A673 (cell line): ENCODE data around the gene CAST. TPM values are rescaled to one million over a fixed set of nuclear protein-coding genes. Genes with fewer than 3 reads are reported as not detected.

Experiments
- BruUV-seq: library from RNA; stranded (reverse); fragments of 400-500 nt; replicated peaks from 2 replicates; lab custom pipeline; 2021; lab: Mats Ljungman, UMichigan
- CTCF ChIA-PET: fragments of 300-600 bp; sonication (Branson Sonifier 250); formaldehyde crosslinking; loops from one replicate; lab custom pipeline; 2022; ENCODE audit warnings: antibody characterized with exemption; lab: Charles Lee
- POLR2A ChIA-PET: fragments of 300-600 bp; sonication (Branson Sonifier 250); formaldehyde crosslinking; loops from one replicate; lab custom pipeline; 2022; ENCODE audit warnings: antibody characterized with exemption; ENCODE audit not compliant: low non-redundant PET; lab: Charles Lee
- DNase-seq: peaks from one replicate; pipeline ENCODE4 v3.0.0-alpha.2; 2015; ENCODE audit warnings: low spot score
- H3K27ac ChIP-seq: fragments of 200-600 bp; sonication (generic); 2 replicates; pipeline ENCODE4 v1.5.1; 2016; ENCODE audit warnings: mixed run types, low read depth, mild to moderate bottlenecking, mixed read lengths, antibody characterized with exemption, low read length; ENCODE audit not compliant: poor library complexity, severe bottlenecking
- H3K27me3 ChIP-seq: fragments of 200-600 bp; sonication (generic); replicated peaks from 2 replicates; pipeline ENCODE4 v1.6.1; 2017; ENCODE audit warnings: mixed run types, low read depth, mild to moderate bottlenecking, mixed read lengths, antibody characterized with exemption, low read length; ENCODE audit not compliant: insufficient read depth, poor library complexity
- H3K36me3 ChIP-seq: fragments of 200-600 bp; sonication (generic); 2 replicates; pipeline ENCODE4 v1.6.1; 2016; ENCODE audit warnings: mixed run types, mild to moderate bottlenecking, mixed read lengths, antibody characterized with exemption, low read length; ENCODE audit not compliant: insufficient read depth, poor library complexity, severe bottlenecking
- H3K4me1 ChIP-seq: fragments of 200-600 bp; sonication (generic); 2 replicates; pipeline ENCODE4 v1.6.1; 2017; ENCODE audit warnings: mixed run types, mild to moderate bottlenecking, mixed read lengths, antibody characterized with exemption, low read length; ENCODE audit not compliant: insufficient read depth, poor library complexity, severe bottlenecking
- H3K4me3 ChIP-seq: fragments of 200-600 bp; sonication (generic); 2 replicates; pipeline ENCODE4 v1.5.1; 2016; ENCODE audit warnings: low read depth, mixed run types, mild to moderate bottlenecking, mixed read lengths, low read length; ENCODE audit not compliant: poor library complexity, severe bottlenecking
- H3K9me3 ChIP-seq: fragments of 200-600 bp; sonication (generic); 2 replicates; pipeline ENCODE4 v1.6.1; 2016; ENCODE audit warnings: mixed run types, low read depth, mild to moderate bottlenecking, mixed read lengths, antibody characterized with exemption, low read length; ENCODE audit not compliant: poor library complexity, severe bottlenecking
- EZH2 ChIP-seq: fragments of 200-600 bp; sonication (generic); IDR thresholded peaks from 2 replicates; pipeline ENCODE4 v1.6.1; 2017; ENCODE audit warnings: borderline replicate concordance, low read depth, mild to moderate bottlenecking, mixed read lengths, antibody characterized with exemption, low read length; ENCODE audit not compliant: poor library complexity, severe bottlenecking
- intact Hi-C: fragments of 100-400 bp; cut with micrococcal nuclease; formaldehyde crosslinking; loops from one replicate; pipeline ENCODE4 v1.10.0; 2022; ENCODE audit not compliant: unreplicated experiment
- total RNA-seq: library from RNA; stranded (reverse); gene quantifications from 2 replicates; pipeline ENCODE4 v1.2.3, GENCODE V29; 2021
- TF ChIP-seq, protein P1 (sequence below): fragments of 300-800, 200-600 bp; sonication (generic); conservative IDR thresholded peaks from 2 replicates; pipeline ENCODE4 v1.5.1; 2017; ENCODE audit warnings: low read depth, mild to moderate bottlenecking, antibody characterized with exemption, low read length, moderate library complexity, mixed read lengths

The CAST gene
- total RNA-seq, 1 experiment from 2014 or later: 66.8 TPM

GRCh38 chr5:96714450-96714849, 52.3 kb downstream of the CAST start:
- H3K9me3 ChIP-seq: no peaks in the 10 kb centered on the region
- no TSS peak for BruUV-seq
- TF ChIP-seq EZH2: no peak
- no peaks in the 10 kb centered on the region for H3K27me3 ChIP-seq
- CTCF ChIA-PET: interaction anchor here (1.3 kb wide), 1 partner anchor 12 kb away, joined by 5 read pairs; no protein-coding TSS in a partner anchor
- intact Hi-C loops: no loop called here
- no peak overlapping the region for H3K4me3 ChIP-seq
- POLR2A ChIA-PET: no interaction called here
- H3K4me1 ChIP-seq: peaks cover 27% of the 10 kb centered on the region
- DNase-seq: no peak
- no peak overlapping the region for H3K27ac ChIP-seq
- no peaks in the 10 kb centered on the region for H3K36me3 ChIP-seq

GRCh38 chr5:96714951-96715451, 52.8 kb downstream of the CAST start:
- H3K9me3 ChIP-seq: no peaks in the 10 kb centered on the region
- DNase-seq: no peak
- intact Hi-C loops: no loop called here
- H3K27me3 ChIP-seq: no peaks in the 10 kb centered on the region
- ChIA-PET CTCF (interaction anchor here (1.3 kb wide), 1 partner anchor 13 kb away, joined by 5 read pairs; no protein-coding TSS in a partner anchor), POLR2A (no interaction called here)
- H3K4me1 ChIP-seq: peaks cover 27% of the 10 kb centered on the region
- H3K36me3 ChIP-seq: no peaks in the 10 kb centered on the region
- H3K27ac ChIP-seq: no peak overlapping the region
- BruUV-seq: no TSS peak
- TF ChIP-seq, protein P1, sequence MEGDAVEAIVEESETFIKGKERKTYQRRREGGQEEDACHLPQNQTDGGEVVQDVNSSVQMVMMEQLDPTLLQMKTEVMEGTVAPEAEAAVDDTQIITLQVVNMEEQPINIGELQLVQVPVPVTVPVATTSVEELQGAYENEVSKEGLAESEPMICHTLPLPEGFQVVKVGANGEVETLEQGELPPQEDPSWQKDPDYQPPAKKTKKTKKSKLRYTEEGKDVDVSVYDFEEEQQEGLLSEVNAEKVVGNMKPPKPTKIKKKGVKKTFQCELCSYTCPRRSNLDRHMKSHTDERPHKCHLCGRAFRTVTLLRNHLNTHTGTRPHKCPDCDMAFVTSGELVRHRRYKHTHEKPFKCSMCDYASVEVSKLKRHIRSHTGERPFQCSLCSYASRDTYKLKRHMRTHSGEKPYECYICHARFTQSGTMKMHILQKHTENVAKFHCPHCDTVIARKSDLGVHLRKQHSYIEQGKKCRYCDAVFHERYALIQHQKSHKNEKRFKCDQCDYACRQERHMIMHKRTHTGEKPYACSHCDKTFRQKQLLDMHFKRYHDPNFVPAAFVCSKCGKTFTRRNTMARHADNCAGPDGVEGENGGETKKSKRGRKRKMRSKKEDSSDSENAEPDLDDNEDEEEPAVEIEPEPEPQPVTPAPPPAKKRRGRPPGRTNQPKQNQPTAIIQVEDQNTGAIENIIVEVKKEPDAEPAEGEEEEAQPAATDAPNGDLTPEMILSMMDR: no peak
- no peak for TF ChIP-seq EZH2
- no peak overlapping the region for H3K4me3 ChIP-seq

- CTCF ChIA-PET: no interaction called here
- POLR2A ChIA-PET: no interaction called here
- H3K27me3 ChIP-seq: no peaks in the 10 kb centered on the region
These were observed 53.8 kb downstream of the CAST start for GRCh38 chr5:96716007-96716406.

More at GRCh38 chr5:96716007-96716406, 53.8 kb downstream of the CAST start:
- BruUV-seq: no TSS peak
- Histone ChIP-seq H3K27ac (no peak overlapping the region), H3K4me3 (no peak overlapping the region), H3K9me3 (no peaks in the 10 kb centered on the region), H3K4me1 (peaks cover 27% of the 10 kb centered on the region), H3K36me3 (no peaks in the 10 kb centered on the region)
- intact Hi-C loops: no loop called here
- no peak for DNase-seq
- TF ChIP-seq EZH2: no peak
- TF ChIP-seq, protein P1: no peak
